SU-DHL-6 (cell line): ENCODE results near the gene IPO9.

Experiments used
- EZH2phosphoT487 ChIP-seq: fragments of 200-600 bp; sonication (generic), shearing (Covaris generic); conservative IDR thresholded peaks from 2 replicates; pipeline ENCODE4 v1.6.1; 2018; ENCODE audit warnings: mild to moderate bottlenecking, antibody characterized with exemption, low read length, moderate library complexity, mixed read lengths
- TF ChIP-seq, protein P1 (sequence below): fragments of 200-600 bp; sonication (generic); IDR thresholded peaks from one replicate; pipeline ENCODE4 v1.5.1; 2017; ENCODE audit warnings: antibody characterized with exemption, mild to moderate bottlenecking, low read length, moderate library complexity; ENCODE audit not compliant: insufficient read depth, poor library complexity, severe bottlenecking

DNA sequence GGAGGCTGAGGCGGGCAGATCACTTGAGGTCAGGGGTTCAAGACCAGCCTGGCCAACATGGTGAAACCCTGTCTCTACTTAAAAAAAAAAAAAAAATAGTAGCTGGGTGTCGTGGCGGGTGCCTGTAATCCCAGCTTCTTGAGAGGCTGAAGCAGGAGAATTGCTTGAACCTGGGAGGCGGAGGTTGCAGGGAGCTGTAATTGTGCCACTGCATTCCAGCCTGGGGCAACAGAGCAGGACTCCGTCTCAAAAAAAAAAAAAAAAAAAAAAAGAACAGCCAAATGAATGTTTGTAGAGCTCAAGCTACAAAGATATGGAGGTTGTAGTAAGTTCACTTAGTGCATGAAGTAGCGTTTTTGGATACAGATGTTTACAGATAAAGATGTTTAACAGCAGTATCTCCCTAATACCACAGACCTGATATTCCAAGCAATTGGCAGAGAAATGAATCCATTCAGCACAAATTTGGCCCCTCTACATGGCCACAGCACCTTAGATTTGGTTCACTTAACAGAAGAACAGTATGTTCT lies 49.5 kb upstream of the IPO9 start:
- no peak for TF ChIP-seq EZH2phosphoT487
- TF ChIP-seq, protein P1, sequence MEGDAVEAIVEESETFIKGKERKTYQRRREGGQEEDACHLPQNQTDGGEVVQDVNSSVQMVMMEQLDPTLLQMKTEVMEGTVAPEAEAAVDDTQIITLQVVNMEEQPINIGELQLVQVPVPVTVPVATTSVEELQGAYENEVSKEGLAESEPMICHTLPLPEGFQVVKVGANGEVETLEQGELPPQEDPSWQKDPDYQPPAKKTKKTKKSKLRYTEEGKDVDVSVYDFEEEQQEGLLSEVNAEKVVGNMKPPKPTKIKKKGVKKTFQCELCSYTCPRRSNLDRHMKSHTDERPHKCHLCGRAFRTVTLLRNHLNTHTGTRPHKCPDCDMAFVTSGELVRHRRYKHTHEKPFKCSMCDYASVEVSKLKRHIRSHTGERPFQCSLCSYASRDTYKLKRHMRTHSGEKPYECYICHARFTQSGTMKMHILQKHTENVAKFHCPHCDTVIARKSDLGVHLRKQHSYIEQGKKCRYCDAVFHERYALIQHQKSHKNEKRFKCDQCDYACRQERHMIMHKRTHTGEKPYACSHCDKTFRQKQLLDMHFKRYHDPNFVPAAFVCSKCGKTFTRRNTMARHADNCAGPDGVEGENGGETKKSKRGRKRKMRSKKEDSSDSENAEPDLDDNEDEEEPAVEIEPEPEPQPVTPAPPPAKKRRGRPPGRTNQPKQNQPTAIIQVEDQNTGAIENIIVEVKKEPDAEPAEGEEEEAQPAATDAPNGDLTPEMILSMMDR = no peak
